ENCODE results near the gene SYCN.

Gene SYCN

GRCh38 chr19:39194832-39195542 is 9.1 kb downstream of the SYCN start:
- no peak for DNase-seq (ENCODE audit: low read depth in 2 of 2)

- no peak for DNase-seq (ENCODE audit: low read depth in 2 of 2)
Measured at GRCh38 chr19:39193803-39194202, 10.3 kb downstream of the SYCN start.

GRCh38 chr19:39192846-39193245 is 11.2 kb downstream of the SYCN start:
- DNase-seq (ENCODE audit: low read depth in 2 of 2), result no peak

GRCh38 chr19:39190768-39191167 is 13.3 kb downstream of the SYCN start:
- no peak for DNase-seq (ENCODE audit: low read depth in 2 of 2)

GRCh38 chr19:39188960-39189359 is 15.1 kb downstream of the SYCN start:
- no peak for DNase-seq (ENCODE audit: low read depth in 2 of 2)

- no peak for DNase-seq (ENCODE audit: low read depth in 2 of 2)
Measured at GRCh38 chr19:39187552-39187943, 16.5 kb downstream of the SYCN start.

GRCh38 chr19:39186391-39186790 is 17.7 kb downstream of the SYCN start:
- no peak for DNase-seq (ENCODE audit: low read depth in 2 of 2)

- no peak for DNase-seq (ENCODE audit: low read depth in 2 of 2)
Measured at GRCh38 chr19:39183104-39183503, 21.0 kb downstream of the SYCN start.

GRCh38 chr19:39182174-39182505 is 21.9 kb downstream of the SYCN start:
- no peak for DNase-seq (ENCODE audit: low read depth in 2 of 2)

- no peak for DNase-seq (ENCODE audit: low read depth in 2 of 2)
Measured at GRCh38 chr19:39181500-39182173, 22.4 kb downstream of the SYCN start.

GRCh38 chr19:39180749-39181148 is 23.3 kb downstream of the SYCN start:
- DNase-seq (ENCODE audit: low read depth in 2 of 2), result no peak

- DNase-seq (ENCODE audit: low read depth in 2 of 2), result no peak
Measured at GRCh38 chr19:39179754-39180153, 24.3 kb downstream of the SYCN start.

GRCh38 chr19:39178296-39179006 is 25.6 kb downstream of the SYCN start:
- DNase-seq (ENCODE audit: low read depth in 2 of 2), result no peak

- no peak for DNase-seq (ENCODE audit: low read depth in 2 of 2)
Measured at GRCh38 chr19:39177736-39178135, 26.3 kb downstream of the SYCN start.

GRCh38 chr19:39177110-39177699 is 26.9 kb downstream of the SYCN start:
- DNase-seq (ENCODE audit: low read depth in 2 of 2), result no peak

GRCh38 chr19:39175564-39175963 is 28.5 kb downstream of the SYCN start:
- DNase-seq (ENCODE audit: low read depth in 2 of 2), result no peak

- no peak for DNase-seq (ENCODE audit: low read depth in 2 of 2)
Measured at GRCh38 chr19:39174558-39175544, 29.2 kb downstream of the SYCN start.

- DNase-seq (ENCODE audit: low read depth in 2 of 2), result no peak
Measured at GRCh38 chr19:39174142-39174541, 29.9 kb downstream of the SYCN start.

GRCh38 chr19:39173502-39173991 is 30.5 kb downstream of the SYCN start:
- no peak for DNase-seq (ENCODE audit: low read depth in 2 of 2)

GRCh38 chr19:39172700-39173501 is 31.2 kb downstream of the SYCN start:
- no peak for DNase-seq (ENCODE audit: low read depth in 2 of 2)

All from stimulated activated CD8-positive, alpha-beta memory T cell treated with anti-CD3 and anti-CD28 coated beads, Interleukin-7, amount 100 ng/mL, for 1 hour (primary cell).